GM21390 (cell line): Measurements from ENCODE around the gene COG3.

Experiments
- ATAC-seq: cut with Tn5 transposase; IDR thresholded peaks from one replicate; pipeline ENCODE4 v1.9.1; 2021; ENCODE audit not compliant: unreplicated experiment

The COG3 gene

DNA sequence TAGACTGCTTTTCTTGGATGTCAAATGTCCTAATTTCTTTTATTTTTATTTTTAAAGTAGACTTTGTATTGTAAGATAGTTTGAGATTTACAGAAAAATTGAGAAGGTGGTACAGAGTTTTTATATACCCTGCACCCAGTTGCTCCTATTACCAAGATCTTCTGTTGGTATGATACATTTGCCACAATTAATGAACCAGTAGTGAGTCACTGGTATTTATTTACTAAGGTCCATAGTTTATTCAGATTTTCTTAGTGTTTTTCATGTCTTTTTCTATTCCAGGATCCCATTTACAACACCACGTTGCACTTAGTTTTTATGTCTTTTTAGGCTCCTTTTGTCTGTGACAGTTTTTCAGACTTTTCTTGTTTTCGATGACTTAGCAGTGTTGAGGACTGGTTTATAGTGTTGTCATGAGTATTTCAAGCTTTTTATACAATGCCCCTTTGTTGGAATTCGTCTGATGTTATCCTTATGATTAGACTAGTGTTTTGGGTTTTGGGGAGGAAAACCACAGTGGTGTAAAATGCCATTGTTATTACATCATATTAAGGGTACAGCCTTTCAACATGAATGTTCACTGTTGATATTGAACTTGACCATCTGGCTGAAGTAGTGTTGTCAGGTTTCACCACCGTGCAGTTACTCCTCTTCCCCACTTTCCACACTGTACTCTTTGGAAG is 35.9 kb downstream of the COG3 start:
- ATAC-seq, result no peak

DNA sequence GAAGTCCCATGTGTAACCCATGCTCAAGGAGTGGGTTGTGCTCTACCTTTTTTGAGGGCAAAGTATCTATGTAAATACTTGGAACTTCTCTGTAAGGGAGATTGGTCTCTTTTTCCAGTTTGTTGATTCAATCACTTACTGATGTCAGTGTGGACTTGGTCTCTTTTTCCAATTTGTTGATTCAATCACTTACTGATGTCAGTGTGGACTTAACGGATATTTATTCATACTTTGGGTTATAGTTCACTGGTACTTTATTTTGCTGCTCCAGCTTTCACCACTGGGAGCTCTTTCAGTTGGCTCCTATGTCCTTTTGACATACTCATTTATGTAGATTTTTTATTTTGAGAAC is 36.4 kb downstream of the COG3 start:
- no peak for ATAC-seq

DNA sequence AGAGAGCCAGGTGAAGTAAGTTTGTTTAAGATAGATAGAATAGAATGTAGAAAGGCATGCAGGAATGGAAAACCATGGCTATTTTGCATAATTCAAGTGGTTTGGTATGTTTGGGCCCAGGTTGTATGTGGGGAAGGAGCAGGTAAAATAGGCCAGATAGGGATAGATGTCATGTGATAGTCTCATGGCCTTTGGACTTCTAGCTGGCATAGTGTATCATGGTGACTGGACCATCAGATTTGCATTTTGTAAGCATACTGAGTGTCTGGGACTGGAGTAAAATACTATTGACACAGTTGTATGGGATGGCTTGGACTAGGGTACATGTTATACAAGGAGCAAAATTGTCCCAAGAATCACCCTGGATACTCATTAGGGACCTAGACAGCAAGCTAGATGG is 38.9 kb downstream of the COG3 start:
- ATAC-seq, result no peak

DNA sequence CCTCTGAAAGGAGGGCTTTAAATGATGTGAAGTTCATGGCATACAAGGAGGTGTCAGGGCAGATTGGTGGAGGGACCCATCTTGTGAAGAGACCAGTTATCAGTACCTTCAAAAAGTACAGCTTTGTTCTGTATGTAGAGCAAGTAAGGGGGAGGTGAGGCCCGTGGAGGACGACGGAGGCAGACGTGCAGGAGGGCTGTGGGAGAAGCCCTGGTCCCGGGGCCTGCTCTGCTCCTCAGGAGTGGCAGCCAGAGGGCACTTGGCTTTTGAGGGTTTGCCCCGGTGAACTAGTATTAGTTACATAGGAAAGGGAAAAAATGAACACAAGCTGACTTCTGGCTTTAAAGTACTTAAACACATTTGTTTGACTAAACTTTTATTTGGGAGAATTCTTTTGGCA is 42.1 kb downstream of the COG3 start:
- no peak for ATAC-seq

DNA sequence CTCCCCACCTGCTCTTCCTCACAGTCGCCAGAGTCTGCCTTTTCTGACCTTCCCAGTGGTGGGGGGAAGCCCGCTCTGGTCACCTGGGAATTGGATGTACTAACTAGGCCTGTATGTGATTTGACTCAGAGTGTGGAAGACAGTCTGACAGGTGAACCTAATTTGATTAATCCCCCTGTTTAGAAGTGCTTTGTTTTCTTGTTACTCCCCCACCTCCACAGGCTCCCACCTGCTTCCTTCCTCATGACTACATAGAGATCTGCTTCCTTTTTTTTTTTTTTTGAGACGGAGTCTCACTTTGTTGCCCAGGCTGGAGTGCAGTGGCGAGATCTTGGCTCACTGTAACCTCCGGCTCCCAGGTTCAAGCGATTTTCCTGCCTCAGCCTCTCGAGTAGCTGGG is 44.0 kb downstream of the COG3 start:
- ATAC-seq, result no peak

DNA sequence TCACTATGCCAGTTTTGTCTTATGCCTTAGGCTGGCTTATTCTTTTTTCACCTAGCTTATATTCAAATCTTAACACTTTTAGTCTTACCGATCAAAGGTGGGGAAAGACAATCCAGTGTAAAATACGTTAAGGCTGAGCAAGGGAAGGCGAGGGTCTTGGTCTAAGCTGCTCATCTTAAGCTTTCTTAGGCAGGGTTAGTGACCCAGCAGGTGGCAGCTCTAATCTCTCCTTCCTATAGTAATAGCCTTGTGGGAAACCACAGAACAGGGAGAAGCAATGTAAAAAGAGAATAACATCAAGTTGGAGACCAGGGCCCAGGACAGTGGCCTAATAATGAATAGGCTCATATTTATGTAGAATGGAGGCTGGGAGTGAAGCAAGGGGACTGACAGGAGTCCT is 45.9 kb downstream of the COG3 start:
- ATAC-seq, result no peak

DNA sequence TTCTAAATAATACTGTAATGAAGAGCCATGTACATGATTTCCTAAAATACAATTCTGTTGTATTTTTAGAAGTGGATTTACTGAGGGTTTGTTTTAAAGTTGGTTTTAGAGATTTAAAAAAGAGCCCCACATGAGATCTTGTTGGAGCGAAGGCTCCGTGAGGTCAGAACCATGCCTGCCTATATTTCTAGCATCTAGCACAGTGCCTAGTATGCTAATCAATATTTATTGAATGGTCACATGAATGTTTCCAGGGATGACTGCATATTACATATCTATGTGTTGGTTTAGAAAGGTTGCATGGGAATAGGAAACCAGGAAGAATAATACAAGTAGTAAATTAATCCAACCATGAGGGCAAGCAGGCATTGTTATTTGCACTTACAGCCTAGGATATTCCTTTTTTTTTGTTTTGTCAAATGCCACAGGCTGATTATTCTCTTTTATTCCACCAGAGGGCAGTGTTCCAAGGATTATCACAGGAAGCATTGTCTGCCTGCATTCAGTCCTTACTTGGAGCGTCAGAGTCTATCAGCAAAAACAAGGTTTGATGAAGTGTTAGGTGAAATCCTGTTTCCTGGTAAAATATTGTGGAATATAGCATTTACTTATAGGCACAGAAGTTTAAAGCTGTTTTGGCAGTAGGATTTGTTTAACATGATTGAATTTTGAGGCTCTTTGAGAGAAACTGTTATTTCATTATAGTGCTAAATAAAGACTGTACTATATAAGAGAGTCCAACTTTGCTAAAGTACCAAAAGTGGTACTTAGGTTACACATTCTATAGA is 46.8 kb downstream of the COG3 start:
- ATAC-seq, result no peak

DNA sequence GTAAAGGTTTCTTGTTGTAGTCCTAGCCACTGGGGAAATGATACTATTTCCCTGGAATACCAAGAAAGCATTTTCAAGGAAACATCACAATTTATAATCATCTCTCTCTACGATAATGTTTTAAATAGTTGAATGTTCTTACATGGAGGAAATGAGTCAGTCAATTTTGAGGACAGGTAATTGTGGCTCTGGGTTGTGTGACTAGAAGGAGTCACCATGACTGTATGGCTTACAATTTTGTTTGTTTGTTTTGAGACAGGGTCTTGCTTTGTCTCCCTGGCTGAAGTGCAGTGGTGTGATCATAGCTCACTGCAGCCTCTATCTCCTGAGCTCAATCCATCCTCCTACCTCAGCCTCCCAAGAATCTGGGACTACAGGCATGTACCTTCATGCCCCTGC is 47.4 kb downstream of the COG3 start:
- ATAC-seq, result no peak

DNA sequence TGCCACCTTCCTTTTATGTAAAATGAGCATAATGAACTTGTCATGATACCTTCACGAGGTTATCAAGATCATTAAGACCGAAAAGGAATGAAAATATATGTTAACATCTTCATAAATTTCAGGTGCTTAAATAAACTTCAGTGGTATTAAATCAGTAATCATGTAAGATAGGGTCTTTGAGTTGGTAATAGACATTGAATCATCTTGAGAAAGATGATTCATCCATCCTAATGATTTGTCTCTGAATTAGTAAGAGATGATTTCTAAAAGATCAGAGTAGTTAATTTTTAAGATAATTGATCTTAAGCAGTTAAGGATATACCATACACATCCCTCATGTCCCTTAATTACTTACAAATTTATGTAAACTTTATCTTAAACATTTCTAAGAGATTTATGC is 52.0 kb downstream of the COG3 start:
- ATAC-seq, result no peak

DNA sequence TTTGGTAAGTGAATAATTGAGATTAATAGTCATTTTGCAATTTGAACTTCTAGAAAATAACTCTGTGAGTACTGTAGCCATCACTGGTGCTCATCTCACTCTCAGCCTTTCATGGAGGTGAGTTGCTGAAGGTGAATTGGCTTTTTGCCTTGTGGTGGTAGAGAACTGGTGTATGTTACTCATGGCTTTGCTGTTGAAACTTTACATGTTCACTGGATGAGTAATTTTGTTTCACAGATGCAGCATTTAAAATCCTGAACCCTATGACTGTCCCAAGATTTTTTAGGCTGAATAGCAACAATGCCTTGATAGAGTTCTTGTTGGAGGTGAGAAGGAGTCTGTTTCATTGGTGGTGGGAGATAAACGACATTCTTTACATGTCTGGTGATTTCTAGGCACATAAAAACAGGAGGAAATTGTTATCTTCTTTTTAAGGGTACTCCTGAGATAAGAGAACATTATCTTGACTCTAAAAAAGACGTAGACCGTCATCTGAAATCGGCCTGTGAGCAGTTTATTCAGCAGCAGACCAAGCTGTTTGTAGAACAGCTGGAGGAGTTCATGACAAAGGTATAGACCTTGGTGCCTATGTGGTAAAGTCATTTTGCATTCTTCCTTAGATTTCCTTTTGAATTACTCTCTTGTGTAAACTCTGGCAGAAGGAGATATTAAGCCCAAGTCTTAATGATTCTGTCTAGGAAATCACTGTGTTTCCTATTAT is 53.9 kb downstream of the COG3 start:
- no peak for ATAC-seq

DNA sequence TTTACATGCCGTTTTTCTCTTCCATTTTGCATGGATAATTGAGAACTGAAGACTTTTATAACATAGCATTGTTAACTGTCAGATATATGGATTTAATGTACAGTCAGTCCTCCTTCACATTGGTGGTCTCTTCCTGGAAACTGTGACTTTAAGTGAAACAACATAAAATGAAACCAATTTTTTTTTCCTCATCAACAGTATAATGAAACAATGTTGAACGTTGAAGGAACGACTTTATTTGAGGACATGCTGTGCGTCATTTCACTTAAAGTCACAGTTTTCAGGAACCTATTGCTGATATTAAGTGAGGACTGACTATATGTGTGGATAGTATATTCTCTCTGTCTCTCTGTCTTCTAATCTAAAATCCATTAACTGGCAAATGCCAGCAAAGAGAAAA is 54.8 kb downstream of the COG3 start:
- ATAC-seq, result no peak

DNA sequence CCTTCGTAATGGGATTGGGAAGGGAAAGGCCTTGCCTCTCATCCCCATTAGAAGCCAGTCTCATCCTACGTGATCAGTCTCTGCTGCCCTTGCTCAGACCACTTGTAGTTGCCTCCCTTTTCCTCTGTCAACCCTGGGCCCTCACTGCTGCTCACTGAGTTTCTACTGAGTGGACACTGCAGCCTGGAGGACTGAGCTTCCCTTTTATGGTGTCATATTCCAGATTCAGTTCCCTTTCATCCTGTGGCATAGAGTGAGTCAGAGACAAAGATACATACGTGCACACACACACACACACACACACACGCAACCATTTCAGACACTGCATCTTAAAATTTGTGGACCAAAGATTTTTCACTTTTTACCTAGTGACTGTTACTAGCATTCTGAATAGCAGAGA is 56.6 kb downstream of the COG3 start:
- no peak for ATAC-seq

DNA sequence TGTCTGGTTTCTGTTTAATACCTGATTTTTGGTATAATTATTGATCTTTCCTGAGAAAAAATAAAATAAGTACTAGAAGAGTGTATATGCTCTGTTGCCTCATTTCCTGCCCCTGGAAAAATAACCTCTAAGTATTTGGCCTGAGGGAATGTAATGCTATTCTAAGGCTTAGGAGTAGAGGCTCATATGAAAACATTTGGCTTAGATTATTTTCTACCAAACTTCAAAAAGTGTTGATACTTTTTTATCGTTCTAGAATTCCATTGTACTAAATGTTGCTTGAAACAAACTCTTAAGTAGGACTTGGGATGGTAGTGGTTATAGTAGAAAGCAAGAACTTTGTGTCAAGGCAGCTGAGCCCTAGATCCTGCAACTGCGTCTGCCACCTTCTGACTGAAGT is 57.8 kb downstream of the COG3 start:
- ATAC-seq, result no peak

DNA sequence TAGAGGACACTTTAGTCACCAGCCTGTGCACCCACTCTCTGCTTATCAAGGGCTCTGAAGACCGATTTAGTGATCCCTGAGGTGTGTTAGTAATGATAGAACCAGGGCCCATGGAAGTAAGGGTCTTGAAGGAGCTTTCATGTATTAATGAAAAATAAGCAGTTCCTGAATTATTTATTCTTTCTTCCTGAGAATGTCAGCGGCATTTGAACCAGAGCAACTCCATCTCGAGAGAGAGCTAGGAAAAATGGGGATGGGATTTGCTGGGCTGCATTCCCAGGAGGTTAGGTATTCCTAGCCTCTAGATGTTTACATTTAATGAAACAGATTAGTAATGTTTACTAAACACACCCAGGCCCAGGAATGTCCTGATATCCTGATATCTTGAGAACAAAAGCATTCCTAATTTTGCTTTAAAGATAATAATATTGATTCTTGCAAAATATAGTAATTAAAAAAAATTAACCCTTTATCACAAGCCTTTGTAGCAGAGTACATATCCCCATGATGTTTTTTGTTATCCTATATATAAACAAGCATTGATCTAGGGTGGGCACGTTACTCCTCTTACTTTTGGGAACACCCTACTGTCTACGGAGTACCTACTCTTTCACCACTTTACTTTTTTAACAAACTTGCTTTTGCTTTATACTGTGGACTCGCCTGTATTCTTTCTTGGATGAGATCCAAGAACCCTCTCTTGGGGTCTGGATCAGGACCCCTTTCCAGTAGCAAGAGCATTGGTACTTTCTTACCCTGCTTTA is 63.1 kb downstream of the COG3 start:
- no peak for ATAC-seq

DNA sequence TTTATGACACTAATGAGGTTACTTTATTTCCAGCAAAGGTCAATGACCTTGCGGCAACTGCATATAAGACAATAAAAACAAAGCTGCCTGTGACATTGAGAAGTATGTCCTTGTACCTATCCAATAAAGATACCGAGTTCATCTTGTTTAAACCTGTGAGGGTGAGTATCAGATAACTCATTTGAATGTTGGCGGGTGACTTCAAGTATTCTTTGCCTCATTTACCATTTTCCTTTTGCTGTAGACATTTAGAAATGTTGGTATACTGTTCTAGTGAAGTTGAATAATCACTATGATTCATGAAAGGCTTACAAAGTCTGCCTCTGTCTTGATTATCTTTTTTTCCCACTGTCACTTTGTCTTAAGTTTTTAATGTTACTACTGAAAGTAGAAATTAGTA is 65.0 kb downstream of the COG3 start:
- ATAC-seq, result no peak

DNA sequence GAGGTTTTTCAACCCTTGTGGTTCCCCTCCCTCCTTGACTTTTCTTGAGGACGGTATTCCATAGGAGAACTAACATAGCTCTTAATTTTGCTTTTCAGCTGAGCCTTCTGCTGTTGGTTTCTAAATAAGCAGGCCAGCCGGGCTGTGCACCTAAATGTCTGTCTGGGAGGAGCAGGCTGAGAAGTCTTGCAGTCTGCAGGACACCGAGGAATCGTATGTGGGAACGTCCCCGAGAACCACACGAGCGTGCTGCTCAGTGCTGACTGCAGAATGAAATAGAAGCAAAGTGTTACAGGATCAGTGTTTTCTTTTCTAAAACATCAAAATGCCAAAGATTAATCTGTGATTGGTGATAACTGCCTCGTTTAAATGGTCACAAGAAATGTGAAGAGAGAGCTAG is 69.9 kb downstream of the COG3 start:
- no peak for ATAC-seq

DNA sequence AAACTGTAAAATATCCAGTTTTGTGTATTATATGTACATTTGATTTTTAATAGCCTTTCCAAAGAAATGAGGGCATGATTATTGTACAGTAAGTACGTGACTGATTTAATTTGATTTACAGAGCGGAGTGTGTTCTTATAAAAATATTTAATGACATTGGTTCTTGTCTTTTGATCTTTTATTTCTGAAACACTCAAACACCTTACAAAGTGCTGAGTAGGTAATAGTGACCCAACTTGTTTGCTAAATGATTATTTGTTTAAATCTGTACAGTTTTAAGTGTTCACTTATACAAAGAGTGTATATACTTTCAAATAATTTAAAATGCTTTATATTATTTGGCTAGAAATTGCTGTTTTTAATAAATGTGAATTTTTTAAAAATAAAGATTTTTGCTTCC is 71.5 kb downstream of the COG3 start:
- no peak for ATAC-seq

DNA sequence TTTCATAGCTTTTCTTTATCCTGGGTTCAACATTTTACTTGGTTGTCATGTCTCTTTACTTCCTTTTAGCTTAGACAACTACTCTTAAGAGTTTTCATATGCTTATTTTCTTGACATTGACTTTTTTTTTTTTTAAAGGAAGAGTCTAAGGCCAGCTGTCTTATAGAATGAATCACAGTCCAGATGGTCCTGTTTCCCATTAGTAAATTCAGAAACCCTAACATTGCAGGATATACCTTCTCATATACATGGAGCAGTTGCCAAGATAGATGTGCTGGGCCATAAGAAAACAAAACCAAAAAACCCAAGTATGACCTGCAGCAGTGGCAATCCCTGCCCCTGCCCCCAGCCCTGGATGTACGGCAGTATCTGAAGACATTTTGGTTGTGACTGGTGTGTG is 72.8 kb downstream of the COG3 start:
- no peak for ATAC-seq

DNA sequence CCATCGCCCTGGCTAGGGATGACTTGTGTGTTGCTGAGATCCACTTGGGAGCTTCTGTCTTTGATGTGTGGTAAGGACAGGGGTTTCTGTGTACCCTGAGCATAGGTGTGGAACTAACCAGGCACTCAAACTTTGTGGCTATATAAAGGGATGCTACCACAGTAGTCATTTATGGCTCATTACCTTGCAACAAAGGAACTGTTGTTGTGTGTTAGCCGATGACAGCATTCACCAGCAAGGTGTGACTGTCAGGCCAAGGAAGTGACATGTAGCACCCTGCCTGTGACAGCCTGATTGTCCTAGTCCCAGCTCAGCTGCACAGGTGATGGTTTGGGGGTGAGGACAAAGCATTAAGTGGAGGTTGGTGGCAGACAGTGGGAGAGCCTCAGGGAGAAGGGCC is 73.6 kb downstream of the COG3 start:
- ATAC-seq, result no peak

DNA sequence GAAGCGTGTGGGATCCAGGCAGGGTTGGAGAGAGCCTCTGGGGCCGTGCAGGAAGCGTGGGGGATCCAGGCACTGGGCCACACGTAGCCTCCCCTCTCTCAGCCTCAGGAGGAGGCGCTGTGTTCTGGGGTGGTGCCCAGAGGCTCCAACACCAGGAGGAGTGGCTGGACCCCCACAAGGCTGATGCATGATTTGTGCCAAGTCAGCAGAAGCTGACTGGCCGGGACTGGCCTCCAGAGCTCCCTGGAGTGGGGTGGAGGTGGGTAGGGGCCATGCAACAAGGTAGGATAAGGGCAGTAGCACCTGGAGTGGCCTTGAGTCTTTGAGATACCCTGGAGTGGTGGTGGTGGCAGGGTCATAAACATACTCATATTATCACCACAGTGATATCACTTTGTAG is 75.5 kb downstream of the COG3 start:
- no peak for ATAC-seq

DNA sequence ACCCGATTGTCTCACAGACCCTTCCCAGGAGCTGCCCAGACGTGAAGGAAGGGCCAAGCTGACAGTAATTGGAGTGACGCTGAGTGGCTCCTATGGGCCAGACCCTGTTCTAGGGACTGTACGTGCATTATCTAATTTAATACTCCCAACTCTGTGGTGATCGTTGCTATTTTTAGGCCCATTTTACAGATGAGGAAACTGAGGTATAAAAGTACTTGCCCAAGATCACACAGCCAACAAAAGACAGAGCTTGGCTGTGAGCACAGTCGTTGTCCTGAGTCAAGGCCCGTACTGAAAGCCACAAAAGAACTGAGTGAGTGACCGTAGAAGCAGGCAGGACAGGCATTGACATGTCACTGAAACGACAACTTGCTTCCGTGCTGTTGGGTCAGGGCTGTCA is 76.1 kb downstream of the COG3 start:
- no peak for ATAC-seq

DNA sequence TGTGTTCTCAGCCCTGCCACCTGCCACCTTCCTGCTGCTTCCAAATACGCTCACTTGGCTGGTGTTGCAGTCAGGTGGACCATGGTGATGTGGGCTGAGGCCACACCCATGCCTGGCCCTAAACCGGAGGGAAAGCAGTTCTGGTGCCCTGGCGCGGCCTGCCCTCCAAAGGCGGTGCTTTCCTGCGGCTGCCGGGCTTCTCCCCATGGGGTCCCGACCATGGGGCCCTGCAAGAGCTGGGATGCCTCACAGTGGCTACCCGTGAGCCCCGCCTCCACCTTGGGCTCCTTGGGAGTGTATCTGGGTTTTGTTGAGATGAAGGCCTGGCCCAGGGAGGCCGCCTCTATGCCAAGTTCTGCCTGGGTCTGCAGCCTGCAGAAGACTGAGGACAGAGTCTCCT is 77.1 kb downstream of the COG3 start:
- no peak for ATAC-seq
